ENCODE results near the gene MYO5B. TPM values are rescaled to one million over a fixed set of nuclear protein-coding genes. Genes with fewer than 3 reads are reported as not detected.
A peak's percentile ranks its signal among the peaks of the same experiment; 100 is the strongest.
"Not testable (repeated sequence)": the region's sequence is repeated elsewhere in the genome, so short reads cannot be mapped to it uniquely, and the experiment has no call there.

The MYO5B gene
- 22.6 TPM for total RNA-seq

DNA sequence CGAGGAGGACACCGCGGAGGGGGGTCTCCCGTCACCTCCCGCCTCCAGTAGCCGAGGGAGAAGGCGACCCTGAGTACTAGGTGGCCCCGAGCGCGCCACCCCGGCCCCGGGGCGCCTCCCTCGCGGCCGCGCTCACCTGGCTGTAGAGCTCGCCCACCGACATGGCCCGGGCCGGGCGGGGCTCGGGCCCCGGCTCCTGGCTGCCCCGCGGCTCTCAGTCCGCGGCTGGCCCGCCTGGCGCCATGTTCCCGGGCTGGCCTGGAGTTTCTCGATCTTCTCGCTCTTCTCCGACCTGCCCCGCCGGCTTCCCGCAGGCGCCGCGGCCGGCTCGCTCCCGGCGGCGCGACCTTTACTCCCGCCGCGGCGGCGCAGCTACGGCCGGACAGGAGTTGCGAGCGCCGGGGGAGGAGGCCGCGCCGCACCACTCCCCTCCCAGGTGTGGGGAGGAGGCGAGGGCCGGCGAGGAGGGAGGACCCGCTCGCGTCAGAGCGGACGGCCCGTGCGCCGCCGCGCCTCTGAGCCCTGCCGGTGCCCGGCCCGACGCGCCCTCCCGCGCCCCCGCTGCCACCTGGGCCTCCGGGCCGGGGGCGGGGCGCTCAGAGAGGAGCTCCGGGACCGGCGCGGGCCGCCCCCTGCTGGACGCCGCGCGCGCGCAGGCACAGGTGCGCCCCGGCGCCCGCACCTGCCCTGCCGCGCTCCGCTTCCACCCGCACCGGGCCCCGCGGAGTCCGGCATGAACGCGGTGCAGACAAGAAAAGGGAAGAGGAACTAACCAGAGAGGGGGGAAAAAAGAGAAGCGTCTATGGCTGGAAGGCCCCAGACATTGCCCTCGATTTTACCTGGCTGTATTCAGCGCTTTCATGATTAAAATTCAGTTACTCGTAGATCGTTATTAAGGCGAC is at the start of gene MYO5B:
TSS of gene MYO5B (minus strand) at position 517 of the 902 bp plus-strand sequence. CDS start at position 163, 354 bp downstream.
- no peaks in the 10 kb centered on the region for H3K9me3 ChIP-seq
- TF ChIP-seq POLR2A (IDR thresholded peaks at IDR 0.05) (no peak), CTCF (IDR thresholded peaks at IDR 0.05) (peak in 1 of 3 experiments; percentile 54), POLR2AphosphoS5 (IDR thresholded peaks at IDR 0.05; ENCODE audit: insufficient read depth in 1 of 2, low read depth in 1 of 2) (no peak)
- peak within 1 kb of the TSS; percentile 52 to 72 for H3K4me3 ChIP-seq
- no peak for DNase-seq (ENCODE audit: extremely low spot score in 2 of 2)
- peaks cover 24% of the 10 kb centered on the region for H3K4me1 ChIP-seq
- H3K36me3 ChIP-seq: no peaks in the 10 kb centered on the region
- H3K27me3 ChIP-seq: no peaks in the 10 kb centered on the region
- H3K27ac ChIP-seq: peak within 1 kb of the TSS; percentile 64
- intact Hi-C loops (cut with DNase I): loop anchor here (2.0 kb wide), 1 partner anchor 250 kb away; no protein-coding TSS in a partner anchor

DNA sequence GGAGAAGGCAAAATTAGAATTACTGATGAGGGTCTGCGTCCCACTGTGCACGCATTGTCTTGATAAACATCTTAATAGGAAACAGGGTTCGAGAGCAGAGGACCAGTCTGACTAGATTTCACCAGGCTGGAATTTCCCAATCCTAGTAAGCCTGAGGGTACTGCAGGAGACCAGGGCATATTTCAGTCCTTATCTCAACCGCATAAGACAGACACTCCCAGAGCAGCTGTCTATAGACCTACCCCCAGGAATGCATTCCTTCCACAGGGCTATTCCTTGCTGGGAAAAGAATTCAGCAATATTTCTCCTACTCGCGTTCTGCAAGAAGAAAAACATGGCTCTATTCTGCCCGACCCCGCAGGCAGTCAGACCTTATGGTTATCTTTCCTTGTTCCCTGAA is 46.8 kb upstream of the MYO5B start:
- intact Hi-C loops (cut with DNase I): not testable (repeated sequence)

GRCh38 chr18:50240080-50240563 is 45.2 kb upstream of the MYO5B start:
- peaks cover 5% of the 10 kb centered on the region for H3K9me3 ChIP-seq
- no peaks in the 10 kb centered on the region for H3K36me3 ChIP-seq
- DNase-seq (ENCODE audit: extremely low spot score in 2 of 2): no peak
- intact Hi-C loops (cut with DNase I): no loop called here
- no peak overlapping the region for H3K4me3 ChIP-seq
- no peaks in the 10 kb centered on the region for H3K27me3 ChIP-seq
- no peaks in the 10 kb centered on the region for H3K4me1 ChIP-seq
- H3K27ac ChIP-seq: no peak overlapping the region
- TF ChIP-seq POLR2AphosphoS5 (IDR thresholded peaks at IDR 0.05; ENCODE audit: insufficient read depth in 1 of 2, low read depth in 1 of 2): no peak
- TF ChIP-seq POLR2A (IDR thresholded peaks at IDR 0.05): no peak
- TF ChIP-seq CTCF (IDR thresholded peaks at IDR 0.05): no peak

More for the DNA sequence above, 46.8 kb upstream of the MYO5B start:
- not testable (repeated sequence) for H3K27ac ChIP-seq; DNase-seq (ENCODE audit: extremely low spot score in 2 of 2); H3K4me1 ChIP-seq; H3K36me3 ChIP-seq; H3K4me3 ChIP-seq; H3K9me3 ChIP-seq; H3K27me3 ChIP-seq

DNA sequence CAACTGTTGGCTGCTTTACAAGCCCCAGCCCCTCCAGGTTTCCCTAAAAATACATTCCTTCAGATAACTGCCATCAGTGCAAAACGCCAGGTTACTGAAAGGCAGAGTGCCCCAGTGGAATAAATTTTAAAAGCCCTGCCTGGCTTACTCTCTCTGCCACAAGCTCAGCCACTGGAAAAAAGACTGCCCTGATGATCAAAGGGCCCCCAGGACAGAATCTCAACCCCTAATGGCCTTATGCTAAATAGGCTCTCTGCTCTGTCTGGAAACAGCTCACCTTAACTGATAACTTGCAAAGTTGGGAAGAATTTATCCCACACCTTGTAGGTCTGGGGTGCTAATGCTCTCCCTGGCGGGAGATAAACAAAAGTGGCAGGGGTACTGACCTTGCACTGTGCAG is 37.5 kb upstream of the MYO5B start:
- H3K27me3 ChIP-seq: no peaks in the 10 kb centered on the region
- DNase-seq (ENCODE audit: extremely low spot score in 2 of 2): no peak
- H3K4me1 ChIP-seq: no peaks in the 10 kb centered on the region
- no peaks in the 10 kb centered on the region for H3K36me3 ChIP-seq
- H3K27ac ChIP-seq: no peak overlapping the region
- H3K4me3 ChIP-seq: no peak overlapping the region
- intact Hi-C loops (cut with DNase I): no loop called here
- no peak for TF ChIP-seq CTCF (IDR thresholded peaks at IDR 0.05)
- no peak for TF ChIP-seq POLR2A (IDR thresholded peaks at IDR 0.05)
- no peak for TF ChIP-seq POLR2AphosphoS5 (IDR thresholded peaks at IDR 0.05; ENCODE audit: insufficient read depth in 1 of 2, low read depth in 1 of 2)
- H3K9me3 ChIP-seq: no peaks in the 10 kb centered on the region

DNA sequence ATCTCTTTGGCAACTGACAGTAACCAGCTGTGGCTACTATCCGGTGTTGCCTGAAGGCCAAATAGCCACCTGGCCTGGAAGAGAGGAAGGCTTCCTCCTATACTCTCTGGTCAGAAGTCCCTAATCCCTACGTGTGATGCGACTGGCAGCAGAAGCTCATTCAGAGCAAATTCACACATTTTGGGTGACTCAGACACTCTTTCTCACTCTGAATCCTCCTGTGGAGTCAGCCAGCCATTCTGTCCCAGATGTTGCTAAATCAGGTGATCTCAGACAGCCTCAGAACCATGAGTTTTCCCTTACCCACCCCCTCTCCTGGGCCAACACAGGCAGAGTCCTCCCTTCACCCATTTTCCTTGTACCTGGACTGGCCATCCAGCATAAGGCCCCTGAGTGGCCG is 36.7 kb upstream of the MYO5B start:
- intact Hi-C loops (cut with DNase I): no loop called here
- Histone ChIP-seq H3K27ac (no peak overlapping the region), H3K9me3 (no peaks in the 10 kb centered on the region), H3K36me3 (no peaks in the 10 kb centered on the region), H3K4me3 (no peak overlapping the region), H3K27me3 (no peaks in the 10 kb centered on the region), H3K4me1 (no peaks in the 10 kb centered on the region)
- TF ChIP-seq CTCF (IDR thresholded peaks at IDR 0.05) (no peak), POLR2AphosphoS5 (IDR thresholded peaks at IDR 0.05; ENCODE audit: insufficient read depth in 1 of 2, low read depth in 1 of 2) (no peak), POLR2A (IDR thresholded peaks at IDR 0.05) (no peak)
- DNase-seq (ENCODE audit: extremely low spot score in 2 of 2): no peak

- H3K4me1 ChIP-seq; DNase-seq (ENCODE audit: extremely low spot score in 2 of 2); H3K27ac ChIP-seq; H3K27me3 ChIP-seq; H3K9me3 ChIP-seq; H3K4me3 ChIP-seq; H3K36me3 ChIP-seq; intact Hi-C loops (cut with DNase I): not testable (repeated sequence)
These were observed 25.3 kb upstream of the MYO5B start for GRCh38 chr18:50220249-50220648.
